ENCODE data around the gene RNPEP.
"Not testable (repeated sequence)": the region's sequence is repeated elsewhere in the genome, so short reads cannot be mapped to it uniquely, and the experiment has no call there.

Gene RNPEP

DNA sequence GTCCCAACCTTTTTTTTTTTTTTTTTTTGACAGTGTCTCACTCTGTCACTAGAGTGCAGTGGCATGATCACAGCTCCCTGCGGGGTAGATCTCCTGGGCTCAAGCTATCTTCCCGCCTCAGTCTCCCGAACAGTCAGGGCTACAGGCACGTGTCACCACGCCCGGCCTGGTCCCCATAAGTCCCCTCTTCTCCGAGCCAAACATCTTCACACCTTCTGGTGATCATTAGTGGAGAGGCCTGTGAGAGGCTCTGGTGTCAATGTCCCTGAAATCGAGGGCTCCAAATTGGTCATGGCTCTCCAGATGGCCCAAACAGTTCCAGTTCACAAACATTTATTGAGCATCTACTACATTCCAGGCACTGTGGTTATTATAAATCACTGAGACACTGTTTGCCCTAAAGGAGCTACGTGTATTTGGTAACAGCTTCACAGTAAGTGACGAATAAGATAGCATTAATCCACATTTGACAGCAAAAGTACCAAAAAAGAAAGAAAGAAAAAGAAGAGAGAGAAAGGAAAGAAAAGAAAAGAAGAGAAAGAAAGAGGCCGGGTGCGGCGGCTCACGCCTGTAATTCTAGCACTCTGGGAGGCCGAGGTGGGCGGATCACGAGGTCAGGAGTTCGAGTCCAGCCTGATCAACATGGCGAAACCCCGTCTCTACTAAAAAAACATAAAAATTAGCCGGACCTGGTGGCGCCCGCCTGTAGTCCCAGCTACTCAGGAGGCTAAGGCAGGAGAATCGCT is 28.0 kb upstream of the RNPEP start:
- DNase-seq (ENCODE audit: low read depth, low spot score) = no peak
- Histone ChIP-seq H3K9ac (ENCODE audit: insufficient read length) (peak overlapping the region; percentile 89), H3K4me3 (peak overlapping the region; percentile 89), H3K9me3 (ENCODE audit: low read depth, low read length) (no peaks in the 10 kb centered on the region), H3K27ac (peak overlapping the region; percentile 67; the same call in 1 of the 2 replicates), H3K36me3 (ENCODE audit: insufficient read depth, low read length) (peaks cover 23% of the 10 kb centered on the region)
- TF ChIP-seq EZH2 (IDR thresholded peaks at IDR 0.05) = no peak

DNA sequence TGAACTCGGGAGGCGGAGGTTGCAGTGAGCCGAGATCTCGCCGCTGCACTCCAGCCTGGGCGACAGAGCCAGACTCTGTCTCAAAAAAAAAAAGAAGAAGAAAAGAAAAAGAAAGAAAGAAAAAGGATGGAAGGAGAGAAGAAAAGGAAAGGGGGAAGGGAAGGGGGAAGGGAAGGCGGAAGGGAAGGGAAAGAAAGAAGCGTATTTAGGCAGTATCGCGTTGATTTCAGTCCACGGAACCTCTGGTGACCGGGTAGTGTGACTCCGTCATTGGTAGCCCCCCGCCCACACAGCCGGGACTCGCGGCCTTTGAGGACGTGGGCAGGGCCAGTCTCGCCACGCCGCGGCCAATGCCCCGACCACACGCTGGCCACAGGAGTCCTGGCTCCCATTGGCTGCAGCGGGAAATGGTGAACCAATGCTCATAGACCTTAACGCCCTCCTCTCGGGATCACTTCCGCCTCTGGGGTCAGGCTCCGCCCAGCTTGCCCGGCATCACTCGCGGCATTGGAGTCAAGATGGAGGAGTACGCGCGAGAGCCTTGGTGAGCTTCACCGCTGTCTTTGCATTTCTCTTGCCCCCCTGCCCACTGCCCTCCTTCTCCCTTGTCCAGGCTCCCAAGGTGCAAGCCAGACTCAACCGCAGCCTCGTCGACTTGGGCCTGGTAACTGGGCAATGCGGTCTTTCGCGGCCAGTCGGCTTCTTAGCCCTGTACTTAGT is 27.3 kb upstream of the RNPEP start, which contains the start of gene TIMM17A:
Gene TIMM17A (plus strand): TSS at position 495 of the 720 bp plus-strand sequence. CDS start 24 bp downstream, at position 519.
- Histone ChIP-seq H3K9ac (ENCODE audit: insufficient read length) (peak within 1 kb of the TSS; percentile 89), H3K36me3 (ENCODE audit: insufficient read depth, low read length) (peaks cover 23% of the 10 kb centered on the region), H3K27ac (peak within 1 kb of the TSS; percentile 67; the same call in 1 of the 2 replicates), H3K4me3 (peak within 1 kb of the TSS; percentile 89), H3K9me3 (ENCODE audit: low read depth, low read length) (no peaks in the 10 kb centered on the region)
- TF ChIP-seq POLR2AphosphoS5 (IDR thresholded peaks at IDR 0.05; ENCODE audit: borderline replicate concordance, low read depth, low read length) (peak; percentile 97), FOXP2 (optimal IDR thresholded peaks at IDR 0.05; ENCODE audit: control extremely low read depth, extremely low read length, insufficient read depth) (no peak), EZH2 (IDR thresholded peaks at IDR 0.05) (no peak)
- DNase-seq (ENCODE audit: low read depth, low spot score) = peak; percentile 55

DNA sequence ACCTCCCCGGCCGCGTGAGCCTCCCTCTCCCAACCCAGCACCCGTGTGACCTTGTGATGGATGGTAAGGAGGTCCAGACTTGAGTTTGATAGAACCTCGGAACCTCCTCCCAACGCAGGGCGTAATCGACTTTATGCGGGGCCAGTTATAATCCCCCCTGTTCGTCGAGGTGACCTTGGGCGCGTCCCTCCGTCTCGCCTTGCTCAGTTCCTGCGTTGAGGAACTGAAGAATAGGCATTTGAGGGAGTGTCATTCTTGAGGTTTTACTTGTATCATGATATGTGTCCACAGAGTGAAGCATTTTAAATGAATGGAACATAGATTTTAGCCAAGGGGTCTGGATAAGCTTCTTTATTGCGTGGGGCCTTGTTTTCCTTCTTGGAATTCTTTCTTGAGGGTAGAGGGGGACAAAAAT is 26.7 kb upstream of the RNPEP start:
- H3K27ac ChIP-seq = peak overlapping the region; percentile 36; the same call in 1 of the 2 replicates
- peak overlapping the region; percentile 89 for H3K4me3 ChIP-seq
- H3K36me3 ChIP-seq (ENCODE audit: insufficient read depth, low read length) = peaks cover 28% of the 10 kb centered on the region
- peak overlapping the region; percentile 89 for H3K9ac ChIP-seq (ENCODE audit: insufficient read length)
- no peaks in the 10 kb centered on the region for H3K9me3 ChIP-seq (ENCODE audit: low read depth, low read length)
- TF ChIP-seq EZH2 (IDR thresholded peaks at IDR 0.05) (no peak), FOXP2 (optimal IDR thresholded peaks at IDR 0.05; ENCODE audit: control extremely low read depth, extremely low read length, insufficient read depth) (no peak), POLR2AphosphoS5 (IDR thresholded peaks at IDR 0.05; ENCODE audit: borderline replicate concordance, low read depth, low read length) (no peak)
- no peak for DNase-seq (ENCODE audit: low read depth, low spot score)

- H3K27ac ChIP-seq = no peak overlapping the region
- no peak for DNase-seq (ENCODE audit: low read depth, low spot score)
- H3K36me3 ChIP-seq (ENCODE audit: insufficient read depth, low read length) = peaks cover 53% of the 10 kb centered on the region
- no peak overlapping the region for H3K9ac ChIP-seq (ENCODE audit: insufficient read length)
- TF ChIP-seq FOXP2 (optimal IDR thresholded peaks at IDR 0.05; ENCODE audit: control extremely low read depth, extremely low read length, insufficient read depth) (no peak), POLR2AphosphoS5 (IDR thresholded peaks at IDR 0.05; ENCODE audit: borderline replicate concordance, low read depth, low read length) (no peak), EZH2 (IDR thresholded peaks at IDR 0.05) (no peak)
- no peak overlapping the region for H3K4me3 ChIP-seq
- H3K9me3 ChIP-seq (ENCODE audit: low read depth, low read length) = no peaks in the 10 kb centered on the region
These were observed 24.1 kb upstream of the RNPEP start for GRCh38 chr1:201958348-201958747.

DNA sequence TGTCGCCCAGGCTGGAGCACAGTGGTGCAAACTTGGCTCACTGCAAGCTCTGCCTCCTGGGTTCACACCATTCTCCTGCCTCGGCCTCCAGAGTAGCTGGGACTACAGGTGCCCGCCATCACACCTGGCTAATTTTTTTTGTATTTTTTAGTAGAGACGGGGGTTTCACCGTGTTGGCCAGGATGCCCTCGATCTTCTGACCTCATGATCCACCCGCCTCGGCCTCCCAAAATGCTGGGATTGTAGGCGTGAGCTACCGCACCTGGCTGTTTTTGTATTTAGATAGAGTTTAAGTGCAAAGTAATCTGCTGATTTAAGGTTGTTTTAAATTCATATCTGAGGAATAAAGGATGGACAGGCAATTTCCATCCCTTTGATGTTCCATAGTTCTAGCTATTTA is 20.1 kb upstream of the RNPEP start:
- DNase-seq (ENCODE audit: low read depth, low spot score); H3K9ac ChIP-seq (ENCODE audit: insufficient read length); H3K27ac ChIP-seq; H3K4me3 ChIP-seq; H3K9me3 ChIP-seq (ENCODE audit: low read depth, low read length): not testable (repeated sequence)
- peaks cover 77% of the 10 kb centered on the region for H3K36me3 ChIP-seq (ENCODE audit: insufficient read depth, low read length)

DNA sequence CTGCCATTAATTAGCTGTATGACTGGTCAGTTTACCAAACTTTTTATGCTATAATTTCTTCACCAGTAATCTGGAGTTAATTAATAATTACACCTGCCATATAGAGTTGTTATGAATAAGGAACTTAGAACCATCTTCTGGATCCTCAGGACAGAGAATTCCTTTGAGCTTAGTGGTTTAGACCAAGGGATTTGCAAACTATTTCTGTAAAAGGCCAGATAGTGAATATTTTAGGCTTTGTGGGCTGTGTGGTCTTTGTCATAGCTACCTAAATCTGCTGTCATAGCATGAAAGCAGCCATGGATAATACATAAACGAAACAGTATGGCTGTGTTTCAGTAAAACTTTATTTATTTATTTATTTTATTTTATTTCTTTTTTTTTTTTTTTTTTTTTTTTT is 18.2 kb upstream of the RNPEP start:
- Histone ChIP-seq H3K27ac (no peak overlapping the region), H3K36me3 (ENCODE audit: insufficient read depth, low read length) (peaks cover 77% of the 10 kb centered on the region), H3K4me3 (no peak overlapping the region), H3K9me3 (ENCODE audit: low read depth, low read length) (no peaks in the 10 kb centered on the region), H3K9ac (ENCODE audit: insufficient read length) (no peak overlapping the region)
- TF ChIP-seq FOXP2 (optimal IDR thresholded peaks at IDR 0.05; ENCODE audit: control extremely low read depth, extremely low read length, insufficient read depth) (no peak), EZH2 (IDR thresholded peaks at IDR 0.05) (no peak), POLR2AphosphoS5 (IDR thresholded peaks at IDR 0.05; ENCODE audit: borderline replicate concordance, low read depth, low read length) (no peak)
- no peak for DNase-seq (ENCODE audit: low read depth, low spot score)

GRCh38 chr1:201966171-201966570 is 16.3 kb upstream of the RNPEP start:
- H3K4me3 ChIP-seq = no peak overlapping the region
- H3K27ac ChIP-seq = no peak overlapping the region
- TF ChIP-seq EZH2 (IDR thresholded peaks at IDR 0.05) (no peak), POLR2AphosphoS5 (IDR thresholded peaks at IDR 0.05; ENCODE audit: borderline replicate concordance, low read depth, low read length) (no peak), FOXP2 (optimal IDR thresholded peaks at IDR 0.05; ENCODE audit: control extremely low read depth, extremely low read length, insufficient read depth) (no peak)
- H3K9me3 ChIP-seq (ENCODE audit: low read depth, low read length) = no peaks in the 10 kb centered on the region
- peaks cover 88% of the 10 kb centered on the region for H3K36me3 ChIP-seq (ENCODE audit: insufficient read depth, low read length)
- no peak overlapping the region for H3K9ac ChIP-seq (ENCODE audit: insufficient read length)
- no peak for DNase-seq (ENCODE audit: low read depth, low spot score)

DNA sequence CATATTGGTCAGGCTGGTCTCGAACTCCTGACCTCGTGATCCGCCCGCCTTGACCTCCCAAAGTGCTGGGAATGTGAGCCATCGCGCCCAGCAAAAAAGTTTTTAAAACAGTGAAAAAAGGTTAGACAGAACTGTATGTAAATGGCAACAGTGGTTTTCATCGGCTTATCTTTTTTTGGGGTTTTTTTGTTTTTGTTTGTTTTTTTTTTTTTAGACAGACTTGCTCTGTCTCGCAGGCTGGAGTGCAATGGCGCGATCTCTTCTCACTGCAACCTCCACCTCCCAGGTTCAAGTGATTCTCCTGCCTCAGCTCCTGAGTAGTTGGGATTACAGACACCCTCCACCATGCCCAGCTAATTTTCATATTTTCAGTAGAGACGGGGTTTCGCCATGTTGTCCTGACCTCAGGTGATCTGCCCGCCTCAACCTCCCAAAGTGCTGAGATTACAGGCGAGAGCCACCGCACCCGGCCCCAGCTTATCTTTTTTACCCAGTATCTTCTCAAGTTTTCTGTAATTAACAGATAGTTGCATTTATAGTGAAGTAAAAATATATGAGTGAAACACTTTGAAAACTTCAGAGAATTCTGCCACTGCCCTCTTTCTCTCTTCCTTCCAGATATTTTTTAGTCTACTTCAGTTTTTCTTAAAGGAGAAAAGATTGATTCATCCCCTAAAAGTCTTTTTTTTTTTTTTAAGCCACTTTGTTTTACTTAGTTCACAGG is 14.1 kb upstream of the RNPEP start:
- no peak overlapping the region for H3K9ac ChIP-seq (ENCODE audit: insufficient read length)
- peaks cover 66% of the 10 kb centered on the region for H3K36me3 ChIP-seq (ENCODE audit: insufficient read depth, low read length)
- H3K9me3 ChIP-seq (ENCODE audit: low read depth, low read length) = no peaks in the 10 kb centered on the region
- TF ChIP-seq FOXP2 (optimal IDR thresholded peaks at IDR 0.05; ENCODE audit: control extremely low read depth, extremely low read length, insufficient read depth) (no peak), POLR2AphosphoS5 (IDR thresholded peaks at IDR 0.05; ENCODE audit: borderline replicate concordance, low read depth, low read length) (no peak), EZH2 (IDR thresholded peaks at IDR 0.05) (no peak)
- H3K27ac ChIP-seq = peak overlapping the region; percentile 30; the same call in 1 of the 2 replicates
- no peak overlapping the region for H3K4me3 ChIP-seq
- no peak for DNase-seq (ENCODE audit: low read depth, low spot score)
